GM21367 (cell line): Measurements from ENCODE around the gene ZMYM2.
A peak's percentile ranks its signal among the peaks of the same experiment; 100 is the strongest.
"Not testable (repeated sequence)": the region's sequence is repeated elsewhere in the genome, so short reads cannot be mapped to it uniquely, and the experiment has no call there.

Experiments used
- ATAC-seq: cut with Tn5 transposase; IDR thresholded peaks from one replicate; pipeline ENCODE4 v1.9.1; 2021; ENCODE audit not compliant: unreplicated experiment

Gene ZMYM2

DNA sequence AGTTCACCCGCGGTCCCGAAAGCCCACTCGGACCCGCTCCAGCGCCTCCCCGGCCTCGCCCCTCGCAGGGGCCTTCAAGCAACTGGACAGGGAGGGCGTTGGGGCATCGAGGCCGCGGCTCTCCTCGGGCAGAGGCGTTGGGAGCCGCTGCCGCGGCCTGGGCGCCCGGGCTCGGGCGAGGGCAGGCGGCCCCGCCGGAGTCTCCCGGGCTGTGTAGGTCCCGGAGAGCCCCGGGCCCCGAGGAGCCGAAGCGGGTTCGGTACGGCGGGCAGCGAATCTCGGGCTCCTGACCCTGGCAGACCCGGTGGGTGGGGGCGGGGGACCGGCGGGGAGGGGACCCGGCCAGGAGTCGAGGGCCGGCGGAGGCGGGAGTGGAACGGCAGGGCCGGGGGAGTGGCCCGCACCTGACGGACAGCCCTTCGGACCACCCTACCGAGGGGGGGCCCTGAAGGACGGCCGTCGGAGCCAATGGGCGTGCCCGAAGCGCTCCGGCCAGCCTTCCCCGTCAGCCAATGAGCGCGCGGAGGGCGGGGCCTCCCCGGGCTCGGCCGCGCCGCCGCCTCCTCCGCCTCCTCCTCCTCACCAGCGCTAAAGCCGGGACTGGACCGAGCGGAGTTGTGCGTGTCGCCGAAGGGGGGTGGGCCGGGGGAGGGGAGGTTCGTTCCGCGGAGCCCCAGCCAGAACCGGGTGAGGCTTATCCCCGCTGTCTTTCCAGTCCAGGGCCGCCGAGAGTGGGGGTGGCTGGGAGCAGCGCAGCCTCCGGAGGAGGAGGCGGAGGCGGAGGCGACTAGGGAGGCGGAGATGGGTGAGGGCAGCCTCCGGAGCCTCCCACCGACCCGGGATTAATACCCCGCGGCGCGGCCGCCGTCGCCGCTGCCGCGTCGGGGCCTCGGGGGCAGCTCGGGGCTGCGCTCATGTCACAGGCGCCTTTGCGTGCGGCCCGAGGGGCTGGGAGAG, at the start of gene ZMYM2:
Gene ZMYM2 (plus strand): TSS at position 573 of the 957 bp plus-strand sequence. CDS start 34,346 bp downstream, outside the sequence.
- ATAC-seq: peak; percentile 73

DNA sequence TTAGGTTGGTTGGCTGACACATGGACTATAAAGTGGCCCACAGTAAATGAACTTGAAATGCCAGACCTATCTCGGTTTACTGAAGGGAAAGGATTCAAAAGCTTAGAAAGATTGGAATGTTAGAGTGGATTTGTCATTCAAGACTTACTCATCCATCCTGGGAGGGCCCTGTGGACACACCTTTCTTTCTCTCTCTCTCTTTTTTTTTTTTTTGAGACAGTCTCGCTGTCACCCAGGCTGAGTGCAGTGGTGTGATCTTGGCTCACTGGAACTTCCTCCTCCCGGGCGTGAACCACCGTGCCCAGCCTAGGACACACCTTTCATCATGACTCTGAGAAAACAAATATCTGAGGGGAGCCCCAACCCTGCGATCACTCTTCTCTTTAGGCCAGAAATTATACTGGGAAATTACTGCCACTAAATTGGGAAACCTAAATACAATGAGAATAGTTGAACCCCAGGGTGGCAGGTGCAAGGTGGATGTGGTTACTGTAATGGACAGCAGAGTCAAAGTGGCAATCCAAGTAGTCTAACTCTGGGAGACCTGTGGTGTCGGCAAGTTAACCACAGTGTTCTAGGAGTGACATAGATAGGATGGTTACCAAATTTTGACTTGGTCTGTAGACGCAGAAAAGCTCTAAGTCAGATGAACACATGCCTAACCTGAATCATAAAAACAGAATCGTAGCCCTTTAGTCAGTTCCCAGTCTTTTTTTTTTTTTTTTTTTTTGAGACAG, 48.0 kb upstream of the ZMYM2 start:
- ATAC-seq: no peak

DNA sequence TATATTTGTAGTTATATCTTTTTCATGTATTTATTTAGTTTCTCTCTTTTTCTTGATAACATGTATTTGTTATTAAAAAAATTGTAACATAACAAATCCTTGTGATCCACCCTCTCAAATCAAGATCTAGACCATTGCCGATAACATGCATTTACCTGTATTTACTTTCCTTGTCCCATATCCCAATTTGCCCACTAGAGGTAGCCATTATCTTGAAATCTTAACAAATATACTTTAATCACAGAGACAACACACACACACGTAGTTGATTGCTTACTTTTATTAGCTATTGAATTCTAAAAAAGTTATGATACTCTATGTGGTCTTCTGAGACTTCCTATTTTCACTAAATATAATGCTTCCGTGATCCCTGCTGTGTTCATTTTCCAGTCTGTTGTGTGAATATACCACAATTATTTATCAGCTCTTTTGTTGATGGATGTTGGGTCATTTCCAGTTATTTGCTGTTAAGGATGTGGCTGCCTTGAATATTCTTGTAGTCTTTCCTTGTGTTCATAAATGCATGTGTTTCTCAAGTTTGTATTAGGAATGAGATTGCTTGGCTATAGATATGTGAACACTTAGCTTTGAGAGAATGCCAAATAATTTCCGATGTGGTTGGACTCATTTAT, 31.3 kb upstream of the ZMYM2 start:
- ATAC-seq: no peak

DNA sequence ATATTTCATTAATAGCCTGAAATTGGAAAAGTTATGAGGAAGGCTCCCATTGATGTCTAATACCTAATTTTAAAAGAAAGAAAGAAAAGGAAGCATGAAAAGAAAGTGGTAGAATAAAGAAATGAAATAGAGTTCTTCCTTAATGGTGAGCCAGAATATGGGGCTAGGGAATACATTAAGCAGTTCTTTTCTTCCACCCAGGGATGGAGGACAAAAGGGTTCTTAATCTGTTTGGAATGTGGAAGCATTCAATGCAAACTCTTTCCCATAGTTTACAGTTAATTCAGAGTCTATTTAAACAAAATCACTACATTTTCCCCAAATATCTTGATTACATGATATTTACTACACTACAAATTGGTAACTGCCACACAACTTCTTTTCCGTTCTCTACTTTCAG, 18.4 kb upstream of the ZMYM2 start:
- no peak for ATAC-seq

DNA sequence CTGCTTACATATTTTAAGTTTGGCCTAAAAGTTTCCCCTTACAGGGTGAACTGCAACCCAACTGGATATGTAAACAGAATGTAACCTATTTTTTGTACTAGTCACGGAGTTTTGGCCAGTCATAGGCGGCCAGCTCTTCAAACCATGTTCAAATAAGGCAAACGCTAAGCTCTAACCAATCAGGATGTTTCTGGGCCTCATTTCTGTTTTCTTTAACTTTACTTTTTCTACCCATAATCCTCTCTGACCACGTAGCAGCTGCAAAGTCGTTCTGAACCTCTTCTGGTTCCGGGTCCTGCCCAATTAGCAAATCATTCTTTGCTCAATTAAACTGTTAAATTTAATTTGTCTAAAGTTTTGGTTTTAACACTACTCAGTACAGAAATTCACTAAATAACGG, 8.2 kb upstream of the ZMYM2 start:
- no peak for ATAC-seq

DNA sequence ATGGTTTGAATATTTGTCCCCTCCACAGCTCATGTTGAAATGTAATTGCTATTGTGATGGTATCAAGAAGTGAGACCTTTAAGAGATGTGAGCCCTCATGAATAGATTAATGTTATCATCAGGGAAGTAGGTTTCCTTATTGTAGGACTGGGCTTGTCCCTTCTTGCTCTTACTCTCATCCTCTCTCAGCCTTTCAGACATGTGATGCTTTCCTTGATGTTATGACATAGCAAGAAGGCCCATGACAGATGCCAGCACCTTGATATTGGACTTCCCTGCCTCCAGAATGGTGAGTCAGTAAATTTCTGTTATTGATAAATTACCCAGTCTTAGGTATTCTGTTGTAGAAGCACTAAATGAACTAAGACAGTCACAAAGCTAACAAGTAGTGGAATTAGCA, 5.7 kb upstream of the ZMYM2 start:
- no peak for ATAC-seq

DNA sequence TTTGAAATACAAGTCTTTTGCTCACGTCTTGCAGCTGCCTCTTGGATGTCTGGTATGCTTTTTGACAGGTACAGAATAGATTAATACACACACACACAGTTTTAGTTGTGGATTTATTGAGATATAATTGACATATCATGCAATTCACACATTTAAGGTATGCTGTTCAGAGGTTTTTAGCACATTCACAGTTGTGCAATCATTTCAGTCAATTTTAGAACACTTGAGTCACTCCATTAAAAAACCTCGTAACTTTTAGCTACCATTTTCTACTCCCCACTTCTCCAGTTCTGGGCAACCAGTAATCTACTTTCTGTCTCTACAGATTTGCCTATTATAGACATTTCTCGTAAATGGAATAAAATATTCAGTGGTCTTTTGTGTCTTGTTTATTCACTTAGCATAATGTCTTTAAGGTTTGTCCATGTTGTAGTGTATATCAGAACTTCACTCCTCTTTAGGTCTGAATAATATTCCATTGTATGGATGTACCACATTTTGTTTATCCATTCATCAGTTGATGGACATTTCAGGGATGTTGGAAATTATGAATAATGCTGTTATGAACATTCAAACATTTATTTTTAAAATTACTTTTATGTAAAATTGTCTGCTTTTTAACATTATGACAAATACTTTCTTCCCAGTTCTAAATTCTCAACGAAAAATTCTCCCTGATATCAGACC, 2.5 kb upstream of the ZMYM2 start:
- ATAC-seq: no peak

DNA sequence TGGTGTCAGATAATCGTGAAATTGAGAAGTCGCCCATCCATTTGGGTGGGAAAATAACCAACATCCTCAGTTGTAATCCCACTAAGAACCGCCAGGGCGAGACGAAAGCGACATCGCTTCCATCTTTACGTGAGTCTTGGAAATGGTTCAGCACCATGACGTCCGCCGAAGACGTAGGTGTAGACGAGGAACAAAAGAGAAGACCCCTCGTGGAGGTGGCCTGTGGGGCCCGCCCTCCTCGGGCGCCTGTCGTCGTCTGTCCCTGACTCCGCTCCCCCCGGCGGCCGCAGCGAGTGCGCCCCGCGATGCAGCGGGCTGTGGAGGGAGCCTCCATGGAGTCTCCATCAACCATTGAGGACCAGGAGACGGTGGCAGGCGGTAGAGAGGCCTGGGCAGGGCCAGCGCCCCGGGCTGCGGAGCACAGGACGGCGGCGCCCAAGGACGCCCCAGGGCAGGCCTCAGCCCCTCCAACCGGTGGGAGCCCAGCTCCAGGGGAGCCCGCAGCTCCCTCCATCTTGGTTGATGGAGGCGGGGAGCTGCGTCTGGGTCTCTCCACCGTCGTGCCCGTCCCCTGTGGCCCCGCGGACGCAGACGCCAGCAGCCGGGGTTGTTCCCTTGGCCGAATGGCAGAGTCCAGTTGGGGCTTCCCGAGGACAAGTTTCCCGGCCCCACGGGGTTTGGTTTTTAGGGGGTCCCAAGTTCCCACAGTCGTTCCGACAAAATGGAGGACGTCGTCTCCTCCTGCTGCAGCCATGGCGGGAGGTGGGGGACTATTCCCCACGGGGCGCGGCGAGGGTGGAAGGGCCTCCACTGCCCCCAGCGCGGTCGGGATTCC, 990 bp upstream of the ZMYM2 start:
- peak; percentile 26 for ATAC-seq

DNA sequence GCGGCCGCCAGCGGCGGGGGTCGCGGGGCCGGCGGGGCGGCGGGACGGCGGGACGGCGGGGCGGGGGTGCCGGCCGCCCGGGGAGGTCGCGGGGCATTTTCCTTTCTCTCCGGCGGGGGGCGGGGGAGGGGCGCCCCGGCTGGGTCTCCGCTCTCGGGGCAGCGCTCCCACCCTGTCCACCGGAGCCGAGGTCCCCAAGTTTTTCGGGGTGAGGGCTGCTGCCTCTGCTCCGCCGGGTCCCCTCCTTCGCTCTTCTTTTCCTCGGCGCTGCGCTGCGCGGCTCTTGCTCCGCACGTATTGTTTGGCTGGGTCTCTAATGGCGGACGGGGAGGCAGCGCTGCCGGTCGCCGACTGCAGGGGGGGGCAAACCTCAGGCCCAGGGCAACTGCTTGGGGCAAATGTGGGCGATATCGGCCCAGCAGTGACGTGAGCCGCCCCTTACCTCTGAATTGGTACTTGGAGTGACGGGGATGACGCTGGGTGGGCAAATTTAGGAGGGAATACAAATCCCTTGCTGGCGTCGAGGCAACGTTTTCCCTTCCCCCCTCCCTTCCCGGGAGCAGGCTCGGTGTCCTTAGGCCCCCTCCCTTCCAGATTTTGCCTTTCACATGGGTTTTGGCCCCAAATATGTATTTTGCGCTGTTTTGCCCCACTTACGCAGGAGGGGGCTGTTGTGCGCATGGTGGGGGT, 759 bp downstream of the ZMYM2 start:
- no peak for ATAC-seq

DNA sequence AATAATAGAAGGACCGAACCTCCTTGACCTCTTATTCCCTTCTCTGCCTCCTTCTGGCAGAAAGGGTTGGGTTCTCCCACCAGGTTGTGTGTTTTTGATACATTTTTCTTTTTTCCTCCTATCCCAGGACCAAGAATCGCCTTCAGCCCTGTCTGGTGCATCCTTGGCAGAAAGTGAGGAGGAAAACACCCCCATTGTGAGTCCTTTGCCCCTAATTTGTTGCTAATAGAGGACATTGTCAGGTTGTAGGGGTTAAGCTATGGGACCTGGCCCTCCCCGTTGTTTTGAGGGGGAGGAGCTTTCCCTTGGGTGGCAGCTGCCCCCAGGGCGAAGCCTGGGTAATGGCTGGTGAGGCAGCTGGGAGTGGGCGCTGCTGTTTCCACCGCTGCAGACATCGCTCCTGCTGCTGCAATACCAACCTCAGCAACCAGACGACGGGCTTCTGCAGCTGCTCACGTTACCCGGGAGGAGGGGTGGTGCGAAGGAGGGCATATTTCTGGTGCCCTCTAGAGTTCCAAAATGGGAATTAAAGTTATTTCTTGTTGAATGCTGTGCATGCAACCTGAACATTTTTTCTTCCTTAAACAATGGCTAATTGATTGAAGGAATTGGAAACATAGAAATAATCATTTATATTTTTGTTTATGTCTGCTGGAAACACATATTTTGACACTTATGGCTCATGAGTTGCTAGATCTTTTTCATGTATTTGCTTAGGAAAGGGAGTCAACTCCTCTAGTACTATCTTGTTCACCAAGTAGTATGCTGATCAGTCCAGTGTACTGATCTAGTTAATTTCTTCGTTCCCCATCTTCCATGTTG, 1.5 kb downstream of the ZMYM2 start:
- peak; percentile 36 for ATAC-seq

DNA sequence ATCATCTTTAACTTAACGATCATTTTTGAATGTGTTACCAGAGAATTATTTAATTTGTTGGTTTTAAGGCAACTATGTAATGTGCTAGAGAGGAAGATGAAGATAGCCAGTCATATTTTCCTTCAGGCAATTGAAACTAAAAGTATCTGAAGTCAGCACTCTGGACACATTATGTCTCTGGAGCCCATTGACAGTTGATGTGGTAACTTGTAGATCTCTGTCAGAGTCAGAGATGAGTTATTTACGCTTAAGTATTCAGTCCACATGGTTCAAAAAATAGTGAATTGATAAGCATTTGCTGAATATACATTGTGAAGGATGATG, 2.1 kb downstream of the ZMYM2 start:
- no peak for ATAC-seq

DNA sequence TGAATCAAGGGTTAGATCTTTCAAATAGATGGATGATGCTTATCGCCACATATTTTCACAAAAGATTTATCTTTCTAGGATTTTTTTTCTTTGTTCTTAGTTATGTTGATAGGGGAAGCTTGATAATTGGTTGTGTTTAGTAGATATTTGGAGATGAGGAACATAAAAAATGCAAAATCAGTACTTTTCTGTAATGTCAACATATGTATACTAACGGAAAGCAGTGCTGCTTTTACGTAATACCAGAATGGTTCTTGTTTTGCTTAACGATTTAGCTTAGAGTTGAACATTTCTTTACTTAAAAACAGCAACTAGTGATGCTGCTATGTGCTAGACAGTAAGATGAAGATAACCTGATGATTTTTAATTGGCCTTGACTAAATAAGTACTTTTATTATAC, 3.0 kb downstream of the ZMYM2 start:
- no peak for ATAC-seq

DNA sequence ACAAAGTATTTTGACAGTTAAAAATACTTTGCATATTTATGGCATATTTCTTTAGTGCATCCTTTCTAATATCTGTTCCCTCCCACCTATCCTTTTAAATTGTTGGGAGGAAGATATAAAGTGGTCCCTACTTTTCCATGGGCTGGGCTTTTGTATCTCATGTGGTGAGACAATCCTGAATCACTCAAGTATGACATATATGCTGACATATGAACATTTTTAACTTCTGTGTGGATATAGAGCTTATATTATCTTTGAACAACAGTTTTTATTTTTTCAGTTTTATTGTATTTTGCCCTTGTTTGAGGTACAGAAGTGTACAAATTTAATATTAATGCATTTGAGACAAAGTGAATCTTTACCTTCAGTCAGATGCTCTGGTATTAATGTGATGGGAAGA, 3.4 kb downstream of the ZMYM2 start:
- no peak for ATAC-seq

DNA sequence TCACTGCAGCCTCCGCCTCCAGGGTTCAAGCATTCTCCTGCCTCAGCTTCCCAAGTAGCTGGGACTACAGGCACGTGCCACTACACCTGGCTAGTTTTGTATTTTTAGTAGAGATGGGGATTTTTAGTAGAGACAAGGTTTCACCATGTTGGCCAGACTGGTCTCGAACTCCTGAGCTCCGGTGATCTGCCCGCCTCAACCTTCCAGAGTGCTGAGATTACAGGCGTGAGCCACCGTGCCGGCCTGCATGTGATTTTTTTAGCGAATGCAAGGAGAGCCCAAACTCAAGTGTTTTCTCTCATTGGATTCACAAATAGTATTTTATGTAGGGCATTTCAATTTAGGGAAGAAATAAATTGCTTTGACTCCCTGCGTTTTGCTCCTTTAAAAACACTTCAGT, 4.4 kb downstream of the ZMYM2 start:
- ATAC-seq: no peak

DNA sequence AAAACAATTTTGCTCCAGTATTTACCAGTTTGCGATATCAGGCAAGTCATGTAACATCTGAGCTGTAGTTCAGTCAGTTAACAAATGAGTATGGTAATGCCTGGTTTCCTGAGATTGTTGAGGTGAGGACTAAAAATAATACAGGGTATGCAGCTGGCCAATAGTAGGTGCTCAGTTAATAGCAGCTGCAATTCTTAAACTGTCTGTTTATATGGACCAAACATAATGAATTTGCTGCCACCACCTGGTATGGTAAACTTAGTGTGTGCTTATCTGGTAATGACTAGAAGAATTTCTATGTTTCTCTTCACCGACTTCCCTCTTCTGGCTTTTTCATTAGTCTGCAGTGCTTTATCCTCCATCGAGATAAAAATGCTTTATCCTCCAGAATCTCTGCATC, 9.1 kb downstream of the ZMYM2 start:
- no peak for ATAC-seq

DNA sequence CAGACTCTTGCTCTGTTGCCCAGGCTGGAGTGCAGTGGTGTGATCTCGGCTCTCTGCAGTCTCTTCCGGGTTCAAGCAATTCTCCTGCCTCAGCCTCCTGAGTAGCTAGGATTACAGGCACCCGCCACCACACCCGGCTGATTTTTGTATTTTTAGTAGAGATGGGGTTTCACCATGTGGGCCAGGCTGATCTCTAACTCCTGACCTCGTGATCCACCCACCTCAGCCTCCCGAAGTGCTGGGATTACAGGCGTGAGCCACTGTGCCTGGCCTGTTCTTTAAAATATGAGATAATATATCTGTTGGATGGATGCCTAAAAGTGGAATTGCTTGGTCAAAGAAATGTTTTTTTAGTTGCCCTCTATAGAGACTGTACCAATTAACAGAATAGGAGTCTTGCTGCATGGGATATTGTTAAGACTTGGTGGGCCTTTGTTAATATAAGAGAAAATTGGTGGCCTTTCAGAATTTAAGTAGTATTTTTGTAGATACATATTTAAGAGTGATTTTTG, 16.0 kb downstream of the ZMYM2 start:
- not testable (repeated sequence) for ATAC-seq

DNA sequence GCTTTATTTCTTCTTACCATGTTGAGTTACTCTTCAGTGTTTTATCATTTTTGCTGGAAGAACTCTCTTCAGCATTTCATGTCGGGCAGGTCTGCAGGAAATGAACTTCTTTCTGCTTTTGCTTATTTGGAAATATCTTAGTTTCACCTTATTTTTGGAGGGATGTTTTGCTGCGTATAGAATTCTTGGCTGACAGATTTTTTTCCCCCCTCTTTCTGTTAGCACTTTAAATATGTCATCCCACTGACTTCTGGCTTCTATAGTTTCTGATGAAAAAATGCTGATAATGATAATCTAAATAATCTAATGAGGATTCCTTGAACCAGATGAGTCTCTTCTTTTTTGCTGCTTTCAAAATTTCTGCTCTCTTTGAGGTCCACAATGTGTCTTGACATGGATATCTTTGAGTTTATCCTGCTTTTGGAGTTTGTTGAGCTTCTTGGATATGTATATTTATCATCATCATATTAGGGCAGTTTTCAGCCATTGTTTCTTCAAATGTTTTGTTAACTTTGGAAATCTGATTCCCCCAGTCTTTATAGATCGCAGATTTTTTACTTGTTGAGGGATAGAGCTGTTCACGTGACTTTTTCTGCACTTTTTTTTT, 20.4 kb downstream of the ZMYM2 start:
- ATAC-seq: no peak

DNA sequence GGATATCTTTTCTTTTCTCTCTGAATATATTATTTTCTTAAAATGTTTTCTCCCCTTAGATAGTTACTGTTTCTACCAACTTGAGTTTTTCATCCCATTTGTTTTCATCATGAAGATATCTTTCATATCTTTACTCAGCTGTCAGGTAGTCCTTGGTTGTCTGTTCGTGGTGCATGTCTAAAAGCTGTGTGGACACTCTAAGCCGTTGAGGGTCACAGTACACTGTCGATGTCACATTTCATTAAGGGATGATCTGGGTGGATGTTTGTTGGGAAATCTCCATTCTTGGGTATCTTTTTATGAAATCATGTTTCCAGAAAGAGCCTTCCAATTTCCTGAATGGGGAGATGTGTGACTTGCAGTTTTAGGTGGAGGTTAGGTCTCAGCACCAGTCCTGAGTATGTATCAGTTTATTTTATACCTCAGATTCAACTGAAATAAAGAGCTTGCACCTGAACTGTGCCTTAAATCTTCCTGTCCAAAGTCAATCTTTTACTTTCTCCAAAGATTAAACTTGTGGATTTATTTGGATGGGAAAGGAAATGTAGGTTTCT, 23.2 kb downstream of the ZMYM2 start:
- ATAC-seq: no peak
